ENCODE measurements around the gene CCDC157. TPM values are rescaled to one million over a fixed set of nuclear protein-coding genes. Genes with fewer than 3 reads are reported as not detected.
"Not testable (repeated sequence)": the region's sequence is repeated elsewhere in the genome, so short reads cannot be mapped to it uniquely, and the experiment has no call there.

CCDC157 gene
- total and polyA plus RNA-seq, 2 donors (not counting 1 experiment from before 2014, with no cell fraction given) = 3.6 to 6.4 TPM

DNA sequence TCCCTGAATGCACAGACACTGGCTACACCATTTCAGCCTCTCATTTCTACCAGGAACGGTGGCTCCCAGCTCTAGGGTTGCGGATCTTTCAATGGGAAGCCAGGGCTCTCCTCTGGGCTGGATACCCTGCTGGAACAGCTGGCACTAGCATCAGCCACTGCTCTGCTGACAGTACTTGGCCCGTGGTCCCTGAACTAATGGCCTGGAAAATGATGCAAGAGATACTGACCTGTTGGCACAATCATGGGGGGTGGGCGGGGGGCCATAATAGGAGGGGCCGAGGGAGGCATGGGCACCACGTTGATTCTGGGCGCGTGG, 19.4 kb upstream of the CCDC157 start:
- H3K4me2 ChIP-seq (replicated peaks; ENCODE audit: low read depth, low read length, poor library complexity, severe bottlenecking) = no peak overlapping the region
- H3K9me3 ChIP-seq (ENCODE audit: control extremely low read depth in 1 of 3, control insufficient read depth in 2 of 3, insufficient read depth in 1 of 3, low read length in 2 of 3) = no peaks in the 10 kb centered on the region
- no peak overlapping the region for H3K4me3 Mint-ChIP-seq
- H3K4me1 ChIP-seq (ENCODE audit: control insufficient read depth in 2 of 2, insufficient read depth in 2 of 2, low read length in 2 of 2) = no peaks in the 10 kb centered on the region
- WGBS (ENCODE audit: insufficient coverage) = over 99% methylated on average over 8 of the region's 8 CpGs
- H2AFZ ChIP-seq (ENCODE audit: insufficient read depth, low read depth, low read length, poor library complexity, severe bottlenecking) = no peak overlapping the region
- H3K27ac ChIP-seq (ENCODE audit: low read length in 2 of 2) = no peak overlapping the region
- POLR2A ChIA-PET = no interaction called here
- ATAC-seq (ENCODE audit: low read depth) = no peak
- no peak overlapping the region for H3K9ac ChIP-seq (ENCODE audit: low read length)
- DNase-seq = no peak
- TF ChIP-seq, protein P1, sequence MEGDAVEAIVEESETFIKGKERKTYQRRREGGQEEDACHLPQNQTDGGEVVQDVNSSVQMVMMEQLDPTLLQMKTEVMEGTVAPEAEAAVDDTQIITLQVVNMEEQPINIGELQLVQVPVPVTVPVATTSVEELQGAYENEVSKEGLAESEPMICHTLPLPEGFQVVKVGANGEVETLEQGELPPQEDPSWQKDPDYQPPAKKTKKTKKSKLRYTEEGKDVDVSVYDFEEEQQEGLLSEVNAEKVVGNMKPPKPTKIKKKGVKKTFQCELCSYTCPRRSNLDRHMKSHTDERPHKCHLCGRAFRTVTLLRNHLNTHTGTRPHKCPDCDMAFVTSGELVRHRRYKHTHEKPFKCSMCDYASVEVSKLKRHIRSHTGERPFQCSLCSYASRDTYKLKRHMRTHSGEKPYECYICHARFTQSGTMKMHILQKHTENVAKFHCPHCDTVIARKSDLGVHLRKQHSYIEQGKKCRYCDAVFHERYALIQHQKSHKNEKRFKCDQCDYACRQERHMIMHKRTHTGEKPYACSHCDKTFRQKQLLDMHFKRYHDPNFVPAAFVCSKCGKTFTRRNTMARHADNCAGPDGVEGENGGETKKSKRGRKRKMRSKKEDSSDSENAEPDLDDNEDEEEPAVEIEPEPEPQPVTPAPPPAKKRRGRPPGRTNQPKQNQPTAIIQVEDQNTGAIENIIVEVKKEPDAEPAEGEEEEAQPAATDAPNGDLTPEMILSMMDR (IDR thresholded peaks at IDR 0.05) = no peak
- TF ChIP-seq EZH2 (IDR thresholded peaks at IDR 0.05; ENCODE audit: borderline replicate concordance, insufficient read depth, low read depth, low read length, poor library complexity, severe bottlenecking) = no peak
- H4K20me1 ChIP-seq (ENCODE audit: control insufficient read depth, insufficient read depth, low read length, poor library complexity, severe bottlenecking) = peaks cover 34% of the 10 kb centered on the region
- no peaks in the 10 kb centered on the region for H3K27me3 ChIP-seq (replicated peaks in 1 of 4; ENCODE audit: control extremely low read depth in 1 of 4, control insufficient read depth in 3 of 4, insufficient read depth in 4 of 4, low read length in 3 of 4)
- intact Hi-C loops (cut with micrococcal nuclease) = no loop called here
- CTCF ChIA-PET = interaction anchor here (1.0 to 2.9 kb wide), 2 partner anchors 47 to 49 kb away, joined by 3 to 14 read pairs; partner anchors contain the start of gene CASTOR1
- no peaks in the 10 kb centered on the region for H3K4me1 Mint-ChIP-seq
- H3K36me3 ChIP-seq (replicated peaks in 1 of 2; ENCODE audit: control extremely low read depth in 1 of 2, control insufficient read depth in 1 of 2, extremely low read depth in 1 of 2, insufficient read depth in 2 of 2, low read length in 1 of 2) = peaks cover 4 to 96% of the 10 kb centered on the region in 2 experiments
- H3K79me2 ChIP-seq (ENCODE audit: control insufficient read depth, insufficient read depth, low read length) = no peaks in the 10 kb centered on the region
- H3K27me3 Mint-ChIP-seq = no peaks in the 10 kb centered on the region
- H3K9me3 Mint-ChIP-seq (ENCODE audit: insufficient read depth) = no peaks in the 10 kb centered on the region
- no peak overlapping the region for H3K4me3 ChIP-seq (ENCODE audit: control extremely low read depth in 1 of 5, extremely low read depth in 1 of 5, insufficient read depth in 1 of 5, low read depth in 2 of 5, low read length in 4 of 5)
- H3K27ac Mint-ChIP-seq = no peak overlapping the region

DNA sequence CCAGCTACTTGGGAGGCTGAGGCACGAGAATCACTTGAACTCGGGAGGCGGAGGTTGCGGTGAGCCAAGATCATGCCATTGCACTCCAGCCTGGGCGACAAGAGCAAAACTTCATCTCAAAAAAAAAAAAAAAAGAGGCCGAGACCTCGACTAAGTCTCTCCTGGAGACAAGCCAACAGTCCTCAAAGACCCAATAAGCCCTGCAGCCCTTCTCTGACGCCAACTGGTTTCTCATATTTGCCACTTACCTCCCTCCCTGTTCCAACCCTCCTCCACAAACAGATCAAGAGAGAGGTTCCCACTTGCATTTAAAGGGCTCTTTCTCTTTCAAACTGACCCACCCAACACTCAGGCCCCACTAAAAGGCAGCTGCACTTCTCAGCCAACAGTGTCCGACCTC, 18.5 kb upstream of the CCDC157 start:
- H3K27me3 Mint-ChIP-seq; H3K9ac ChIP-seq (ENCODE audit: low read length); H3K4me3 ChIP-seq (ENCODE audit: control extremely low read depth in 1 of 5, extremely low read depth in 1 of 5, insufficient read depth in 1 of 5, low read depth in 2 of 5, low read length in 4 of 5); H3K27ac Mint-ChIP-seq; H3K27me3 ChIP-seq (replicated peaks in 1 of 4; ENCODE audit: control extremely low read depth in 1 of 4, control insufficient read depth in 3 of 4, insufficient read depth in 4 of 4, low read length in 3 of 4); H3K4me3 Mint-ChIP-seq; H3K79me2 ChIP-seq (ENCODE audit: control insufficient read depth, insufficient read depth, low read length); H3K9me3 ChIP-seq (ENCODE audit: control extremely low read depth in 1 of 3, control insufficient read depth in 2 of 3, insufficient read depth in 1 of 3, low read length in 2 of 3); H3K27ac ChIP-seq (ENCODE audit: low read length in 2 of 2); H3K9me3 Mint-ChIP-seq (ENCODE audit: insufficient read depth); H3K4me1 Mint-ChIP-seq; H3K4me1 ChIP-seq (ENCODE audit: control insufficient read depth in 2 of 2, insufficient read depth in 2 of 2, low read length in 2 of 2); intact Hi-C loops (cut with micrococcal nuclease); H2AFZ ChIP-seq (ENCODE audit: insufficient read depth, low read depth, low read length, poor library complexity, severe bottlenecking); DNase-seq; POLR2A ChIA-PET; H3K4me2 ChIP-seq (replicated peaks; ENCODE audit: low read depth, low read length, poor library complexity, severe bottlenecking); ATAC-seq (ENCODE audit: low read depth): not testable (repeated sequence)
- Histone ChIP-seq H4K20me1 (ENCODE audit: control insufficient read depth, insufficient read depth, low read length, poor library complexity, severe bottlenecking) (peaks cover 42% of the 10 kb centered on the region), H3K36me3 (replicated peaks in 1 of 2; ENCODE audit: control extremely low read depth in 1 of 2, control insufficient read depth in 1 of 2, extremely low read depth in 1 of 2, insufficient read depth in 2 of 2, low read length in 1 of 2) (peaks cover 4 to 98% of the 10 kb centered on the region in 2 experiments)
- 97% methylated on average over 7 of the region's 9 CpGs for WGBS (ENCODE audit: insufficient coverage)
- CTCF ChIA-PET = interaction anchor here (0.8 to 2.6 kb wide), 2 partner anchors 11 to 50 kb away, joined by 5 to 7 read pairs; no protein-coding TSS in a partner anchor

Data from B cell (primary cell).